ENCODE measurements around the gene LPIN2.

Gene LPIN2

GRCh38 chr18:3041843-3042242, 28.9 kb upstream of the LPIN2 start:
- Histone ChIP-seq H3K9me3 (ENCODE audit: severe bottlenecking) (no peaks in the 10 kb centered on the region), H3K27ac (peak overlapping the region; percentile 54), H3K36me3 (no peaks in the 10 kb centered on the region), H3K27me3 (ENCODE audit: insufficient read depth, low read depth, severe bottlenecking) (no peaks in the 10 kb centered on the region), H3K4me3 (ENCODE audit: low read depth, low read length) (no peak overlapping the region)
- no peak for DNase-seq
- no peak for TF ChIP-seq CTCF (IDR thresholded peaks at IDR 0.05; ENCODE audit: low read depth, low read length)

GRCh38 chr18:3040881-3041280, 27.9 kb upstream of the LPIN2 start:
- no peak for DNase-seq
- Histone ChIP-seq H3K36me3 (no peaks in the 10 kb centered on the region), H3K27ac (peak overlapping the region; percentile 54; the same call in 1 of the 2 replicates), H3K9me3 (ENCODE audit: severe bottlenecking) (no peaks in the 10 kb centered on the region), H3K27me3 (ENCODE audit: insufficient read depth, low read depth, severe bottlenecking) (no peaks in the 10 kb centered on the region), H3K4me3 (ENCODE audit: low read depth, low read length) (no peak overlapping the region)
- no peak for TF ChIP-seq CTCF (IDR thresholded peaks at IDR 0.05; ENCODE audit: low read depth, low read length)

- no peak for TF ChIP-seq CTCF (IDR thresholded peaks at IDR 0.05; ENCODE audit: low read depth, low read length)
- no peak for DNase-seq
These were observed 27.2 kb upstream of the LPIN2 start for GRCh38 chr18:3040173-3040572.

GRCh38 chr18:3037423-3037915, 24.5 kb upstream of the LPIN2 start:
- Histone ChIP-seq H3K9me3 (ENCODE audit: severe bottlenecking) (no peaks in the 10 kb centered on the region), H3K27me3 (ENCODE audit: insufficient read depth, low read depth, severe bottlenecking) (no peaks in the 10 kb centered on the region), H3K36me3 (no peaks in the 10 kb centered on the region), H3K27ac (no peak overlapping the region), H3K4me3 (ENCODE audit: low read depth, low read length) (no peak overlapping the region)
- TF ChIP-seq CTCF (IDR thresholded peaks at IDR 0.05; ENCODE audit: low read depth, low read length) = no peak
- no peak for DNase-seq

More at GRCh38 chr18:3040173-3040572, 27.2 kb upstream of the LPIN2 start:
- Histone ChIP-seq H3K27ac (no peak overlapping the region), H3K36me3 (no peaks in the 10 kb centered on the region), H3K9me3 (ENCODE audit: severe bottlenecking) (no peaks in the 10 kb centered on the region), H3K4me3 (ENCODE audit: low read depth, low read length) (no peak overlapping the region), H3K27me3 (ENCODE audit: insufficient read depth, low read depth, severe bottlenecking) (no peaks in the 10 kb centered on the region)

GRCh38 chr18:3036108-3036507, 23.2 kb upstream of the LPIN2 start:
- no peak overlapping the region for H3K4me3 ChIP-seq (ENCODE audit: low read depth, low read length)
- DNase-seq = no peak
- TF ChIP-seq CTCF (IDR thresholded peaks at IDR 0.05; ENCODE audit: low read depth, low read length) = no peak
- no peaks in the 10 kb centered on the region for H3K27me3 ChIP-seq (ENCODE audit: insufficient read depth, low read depth, severe bottlenecking)
- H3K27ac ChIP-seq = no peak overlapping the region
- no peaks in the 10 kb centered on the region for H3K9me3 ChIP-seq (ENCODE audit: severe bottlenecking)
- no peaks in the 10 kb centered on the region for H3K36me3 ChIP-seq

GRCh38 chr18:3035635-3036034, 22.7 kb upstream of the LPIN2 start:
- no peak for TF ChIP-seq CTCF (IDR thresholded peaks at IDR 0.05; ENCODE audit: low read depth, low read length)
- DNase-seq = no peak
- Histone ChIP-seq H3K4me3 (ENCODE audit: low read depth, low read length) (no peak overlapping the region), H3K27ac (no peak overlapping the region), H3K36me3 (no peaks in the 10 kb centered on the region), H3K9me3 (ENCODE audit: severe bottlenecking) (no peaks in the 10 kb centered on the region), H3K27me3 (ENCODE audit: insufficient read depth, low read depth, severe bottlenecking) (no peaks in the 10 kb centered on the region)
